Measurements from ENCODE around the gene CRACR2B.

Gene CRACR2B

GRCh38 chr11:810040-810567 lies 17.6 kb upstream of the CRACR2B start:
- DNase-seq (ENCODE audit: low read depth in 3 of 3), result no peak

- no peak for DNase-seq (ENCODE audit: low read depth in 3 of 3)
Measured at GRCh38 chr11:811446-812245, 16.1 kb upstream of the CRACR2B start.

- DNase-seq (ENCODE audit: low read depth in 3 of 3), result no peak
Measured at GRCh38 chr11:812390-812789, 15.3 kb upstream of the CRACR2B start.

GRCh38 chr11:813072-813455 lies 14.7 kb upstream of the CRACR2B start:
- DNase-seq (ENCODE audit: low read depth in 3 of 3), result no peak

- no peak for DNase-seq (ENCODE audit: low read depth in 3 of 3)
Measured at GRCh38 chr11:813456-814096, 14.1 kb upstream of the CRACR2B start.

- DNase-seq (ENCODE audit: low read depth in 3 of 3), result no peak
Measured at GRCh38 chr11:815675-816432, 11.9 kb upstream of the CRACR2B start.

GRCh38 chr11:816433-816779 lies 11.3 kb upstream of the CRACR2B start:
- no peak for DNase-seq (ENCODE audit: low read depth in 3 of 3)

GRCh38 chr11:818396-819128 lies 9.2 kb upstream of the CRACR2B start, which contains the start of gene PNPLA2:
Gene PNPLA2, plus strand, starts transcription at chr11:818914. Its CDS starts 805 bp downstream, at chr11:819719.
- no peak for DNase-seq (ENCODE audit: low read depth in 3 of 3)

- DNase-seq (ENCODE audit: low read depth in 3 of 3), result peak; percentile 87 to 92 (median 88)
Measured at GRCh38 chr11:819129-819931, 8.4 kb upstream of the CRACR2B start.

- DNase-seq (ENCODE audit: low read depth in 3 of 3), result peak; percentile 77 to 88 (median 82)
Measured at GRCh38 chr11:819943-820649, 7.6 kb upstream of the CRACR2B start.

- no peak for DNase-seq (ENCODE audit: low read depth in 3 of 3)
Measured at GRCh38 chr11:820655-821511, 6.8 kb upstream of the CRACR2B start.

GRCh38 chr11:821512-822371 lies 6.0 kb upstream of the CRACR2B start:
- no peak for DNase-seq (ENCODE audit: low read depth in 3 of 3)

GRCh38 chr11:823441-824291 lies 4.1 kb upstream of the CRACR2B start:
- DNase-seq (ENCODE audit: low read depth in 3 of 3), result no peak

- DNase-seq (ENCODE audit: low read depth in 3 of 3), result no peak
Measured at GRCh38 chr11:824292-824880, 3.3 kb upstream of the CRACR2B start.

- no peak for DNase-seq (ENCODE audit: low read depth in 3 of 3)
Measured at GRCh38 chr11:824942-825341, 2.8 kb upstream of the CRACR2B start.

GRCh38 chr11:825366-826226 lies 2.1 kb upstream of the CRACR2B start:
- no peak for DNase-seq (ENCODE audit: low read depth in 3 of 3)

All from stimulated activated CD4-positive, alpha-beta T cell treated with anti-CD3 and anti-CD28 coated beads, TNF-alpha, amount 100 ng/mL, for 4 hours (primary cell).